GM12872 (cell line): Measurements from ENCODE around the gene FARSB.

ENCODE experiments used
- CTCF ChIP-seq: IDR thresholded peaks from 3 replicates; pipeline ENCODE4 v1.5.1; 2011; ENCODE audit warnings: low read depth, mild to moderate bottlenecking, low read length, moderate library complexity; ENCODE audit not compliant: insufficient read depth

Gene FARSB

GRCh38 chr2:222548992-222549391 is 106.9 kb downstream of the FARSB start:
- no peak for TF ChIP-seq CTCF

GRCh38 chr2:222547083-222547482 is 108.8 kb downstream of the FARSB start:
- no peak for TF ChIP-seq CTCF

GRCh38 chr2:222545823-222546795 is 109.8 kb downstream of the FARSB start:
- TF ChIP-seq CTCF = no peak

- TF ChIP-seq CTCF = no peak
Measured at GRCh38 chr2:222544661-222545060, 111.2 kb downstream of the FARSB start.

- TF ChIP-seq CTCF = no peak
Measured at GRCh38 chr2:222538535-222538934, 117.4 kb downstream of the FARSB start.

- TF ChIP-seq CTCF = no peak
Measured at GRCh38 chr2:222535477-222535876, 120.4 kb downstream of the FARSB start.

- TF ChIP-seq CTCF = no peak
Measured at GRCh38 chr2:222532315-222532714, 123.6 kb downstream of the FARSB start.
